Measurements from ENCODE around the gene UNC80. TPM values are rescaled to one million over a fixed set of nuclear protein-coding genes. Genes with fewer than 3 reads are reported as not detected.

UNC80 gene
- total and polyA plus RNA-seq, 2 donors (not counting 1 experiment from before 2014, with no cell fraction given) = not detected

DNA sequence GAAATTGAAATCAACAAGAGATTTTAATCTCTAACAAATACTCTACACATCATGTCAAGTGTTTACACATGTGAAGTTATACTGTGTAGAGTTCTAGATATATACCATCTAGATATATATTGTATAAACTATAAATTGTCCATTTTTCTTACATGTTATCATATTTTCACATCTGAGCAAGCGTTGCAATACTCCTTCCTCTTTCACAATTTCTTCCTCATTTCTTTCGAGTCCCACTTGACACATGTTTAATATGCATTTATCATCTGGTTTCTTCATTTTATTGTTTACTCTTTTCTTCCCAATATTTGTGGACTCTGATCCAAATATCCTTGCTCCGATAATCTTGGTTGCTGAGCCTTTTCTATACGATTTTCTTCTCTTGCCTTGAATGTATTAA lies 50.2 kb downstream of the UNC80 start:
- no peaks in the 10 kb centered on the region for H3K9me3 ChIP-seq (ENCODE audit: control extremely low read depth in 1 of 3, control insufficient read depth in 2 of 3, insufficient read depth in 1 of 3, low read length in 2 of 3)
- no peaks in the 10 kb centered on the region for H4K20me1 ChIP-seq (ENCODE audit: control insufficient read depth, insufficient read depth, low read length, poor library complexity, severe bottlenecking)
- no peak overlapping the region for H3K27ac ChIP-seq (ENCODE audit: low read length in 2 of 2)
- H3K4me1 ChIP-seq (ENCODE audit: control insufficient read depth in 2 of 2, insufficient read depth in 2 of 2, low read length in 2 of 2) = no peaks in the 10 kb centered on the region
- no peaks in the 10 kb centered on the region for H3K4me1 Mint-ChIP-seq
- H3K4me2 ChIP-seq (replicated peaks; ENCODE audit: low read depth, low read length, poor library complexity, severe bottlenecking) = no peak overlapping the region
- WGBS (ENCODE audit: insufficient coverage) = no CpG with 5 or more reads among the region's 4 CpGs
- intact Hi-C loops (cut with micrococcal nuclease) = no loop called here
- H3K9me3 Mint-ChIP-seq (ENCODE audit: insufficient read depth) = no peaks in the 10 kb centered on the region
- no peak for DNase-seq
- no peak for ATAC-seq (ENCODE audit: low read depth)
- no peaks in the 10 kb centered on the region for H3K27me3 Mint-ChIP-seq
- no peak overlapping the region for H3K4me3 Mint-ChIP-seq
- no peak overlapping the region for H3K9ac ChIP-seq (ENCODE audit: low read length)
- H3K27ac Mint-ChIP-seq = no peak overlapping the region
- ChIA-PET POLR2A (no interaction called here), CTCF (no interaction called here)
- no peaks in the 10 kb centered on the region for H3K36me3 ChIP-seq (replicated peaks in 1 of 2; ENCODE audit: control extremely low read depth in 1 of 2, control insufficient read depth in 1 of 2, extremely low read depth in 1 of 2, insufficient read depth in 2 of 2, low read length in 1 of 2)
- no peaks in the 10 kb centered on the region for H3K27me3 ChIP-seq (replicated peaks in 1 of 4; ENCODE audit: control extremely low read depth in 1 of 4, control insufficient read depth in 3 of 4, insufficient read depth in 4 of 4, low read length in 3 of 4)
- TF ChIP-seq, protein P1, sequence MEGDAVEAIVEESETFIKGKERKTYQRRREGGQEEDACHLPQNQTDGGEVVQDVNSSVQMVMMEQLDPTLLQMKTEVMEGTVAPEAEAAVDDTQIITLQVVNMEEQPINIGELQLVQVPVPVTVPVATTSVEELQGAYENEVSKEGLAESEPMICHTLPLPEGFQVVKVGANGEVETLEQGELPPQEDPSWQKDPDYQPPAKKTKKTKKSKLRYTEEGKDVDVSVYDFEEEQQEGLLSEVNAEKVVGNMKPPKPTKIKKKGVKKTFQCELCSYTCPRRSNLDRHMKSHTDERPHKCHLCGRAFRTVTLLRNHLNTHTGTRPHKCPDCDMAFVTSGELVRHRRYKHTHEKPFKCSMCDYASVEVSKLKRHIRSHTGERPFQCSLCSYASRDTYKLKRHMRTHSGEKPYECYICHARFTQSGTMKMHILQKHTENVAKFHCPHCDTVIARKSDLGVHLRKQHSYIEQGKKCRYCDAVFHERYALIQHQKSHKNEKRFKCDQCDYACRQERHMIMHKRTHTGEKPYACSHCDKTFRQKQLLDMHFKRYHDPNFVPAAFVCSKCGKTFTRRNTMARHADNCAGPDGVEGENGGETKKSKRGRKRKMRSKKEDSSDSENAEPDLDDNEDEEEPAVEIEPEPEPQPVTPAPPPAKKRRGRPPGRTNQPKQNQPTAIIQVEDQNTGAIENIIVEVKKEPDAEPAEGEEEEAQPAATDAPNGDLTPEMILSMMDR (IDR thresholded peaks at IDR 0.05) = no peak
- TF ChIP-seq EZH2 (IDR thresholded peaks at IDR 0.05; ENCODE audit: borderline replicate concordance, insufficient read depth, low read depth, low read length, poor library complexity, severe bottlenecking) = no peak
- no peak overlapping the region for H3K4me3 ChIP-seq (ENCODE audit: control extremely low read depth in 1 of 5, extremely low read depth in 1 of 5, insufficient read depth in 1 of 5, low read depth in 2 of 5, low read length in 4 of 5)
- no peaks in the 10 kb centered on the region for H3K79me2 ChIP-seq (ENCODE audit: control insufficient read depth, insufficient read depth, low read length)
- no peak overlapping the region for H2AFZ ChIP-seq (ENCODE audit: insufficient read depth, low read depth, low read length, poor library complexity, severe bottlenecking)

DNA sequence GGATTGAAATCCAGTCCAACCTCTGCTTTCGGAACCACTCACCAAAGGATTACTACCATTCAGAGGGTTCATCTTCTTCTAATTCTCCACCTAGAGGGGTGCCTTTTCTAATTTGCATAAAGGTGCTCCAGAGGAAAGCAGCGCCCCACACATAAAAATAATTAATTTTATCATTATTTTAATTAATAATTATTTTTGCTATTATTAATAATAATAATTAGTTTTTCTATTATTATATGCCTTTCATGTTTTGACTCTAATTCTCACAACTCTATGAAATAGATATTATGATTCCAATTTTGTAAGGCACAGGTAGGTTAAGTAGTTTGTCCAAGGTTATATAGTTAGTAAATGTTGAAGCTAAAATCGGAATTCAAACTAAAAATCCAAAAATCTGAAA lies 51.9 kb downstream of the UNC80 start:
- WGBS (ENCODE audit: insufficient coverage) = no CpG with 5 or more reads among the region's 3 CpGs
- H3K27me3 Mint-ChIP-seq = no peaks in the 10 kb centered on the region
- no peaks in the 10 kb centered on the region for H3K4me1 Mint-ChIP-seq
- no peaks in the 10 kb centered on the region for H3K9me3 Mint-ChIP-seq (ENCODE audit: insufficient read depth)
- Histone ChIP-seq H3K27ac (ENCODE audit: low read length in 2 of 2) (no peak overlapping the region), H3K4me1 (ENCODE audit: control insufficient read depth in 2 of 2, insufficient read depth in 2 of 2, low read length in 2 of 2) (no peaks in the 10 kb centered on the region), H3K4me3 (ENCODE audit: control extremely low read depth in 1 of 5, extremely low read depth in 1 of 5, insufficient read depth in 1 of 5, low read depth in 2 of 5, low read length in 4 of 5) (no peak overlapping the region), H3K27me3 (replicated peaks in 1 of 4; ENCODE audit: control extremely low read depth in 1 of 4, control insufficient read depth in 3 of 4, insufficient read depth in 4 of 4, low read length in 3 of 4) (no peaks in the 10 kb centered on the region), H2AFZ (ENCODE audit: insufficient read depth, low read depth, low read length, poor library complexity, severe bottlenecking) (no peak overlapping the region), H4K20me1 (ENCODE audit: control insufficient read depth, insufficient read depth, low read length, poor library complexity, severe bottlenecking) (no peaks in the 10 kb centered on the region), H3K4me2 (replicated peaks; ENCODE audit: low read depth, low read length, poor library complexity, severe bottlenecking) (no peak overlapping the region), H3K9ac (ENCODE audit: low read length) (no peak overlapping the region), H3K79me2 (ENCODE audit: control insufficient read depth, insufficient read depth, low read length) (no peaks in the 10 kb centered on the region), H3K36me3 (replicated peaks in 1 of 2; ENCODE audit: control extremely low read depth in 1 of 2, control insufficient read depth in 1 of 2, extremely low read depth in 1 of 2, insufficient read depth in 2 of 2, low read length in 1 of 2) (no peaks in the 10 kb centered on the region), H3K9me3 (ENCODE audit: control extremely low read depth in 1 of 3, control insufficient read depth in 2 of 3, insufficient read depth in 1 of 3, low read length in 2 of 3) (no peaks in the 10 kb centered on the region)
- POLR2A ChIA-PET = no interaction called here
- TF ChIP-seq EZH2 (IDR thresholded peaks at IDR 0.05; ENCODE audit: borderline replicate concordance, insufficient read depth, low read depth, low read length, poor library complexity, severe bottlenecking) = no peak
- TF ChIP-seq, protein P1 (IDR thresholded peaks at IDR 0.05) = no peak
- CTCF ChIA-PET = no interaction called here
- ATAC-seq (ENCODE audit: low read depth) = no peak
- H3K27ac Mint-ChIP-seq = no peak overlapping the region
- H3K4me3 Mint-ChIP-seq = no peak overlapping the region
- no peak for DNase-seq
- intact Hi-C loops (cut with micrococcal nuclease) = no loop called here

Measured in B cell (primary cell).